Ramos (cell line): Measurements from ENCODE around the gene SLC38A8.

Source experiments
- in situ Hi-C: fragments of 300-500 bp; cut with MboI; formaldehyde crosslinking; loops from one replicate; pipeline ENCODE4 v1.14.3; 2022; ENCODE audit warnings: low sequenced_read_pairs; ENCODE audit not compliant: unreplicated experiment

SLC38A8 gene

DNA sequence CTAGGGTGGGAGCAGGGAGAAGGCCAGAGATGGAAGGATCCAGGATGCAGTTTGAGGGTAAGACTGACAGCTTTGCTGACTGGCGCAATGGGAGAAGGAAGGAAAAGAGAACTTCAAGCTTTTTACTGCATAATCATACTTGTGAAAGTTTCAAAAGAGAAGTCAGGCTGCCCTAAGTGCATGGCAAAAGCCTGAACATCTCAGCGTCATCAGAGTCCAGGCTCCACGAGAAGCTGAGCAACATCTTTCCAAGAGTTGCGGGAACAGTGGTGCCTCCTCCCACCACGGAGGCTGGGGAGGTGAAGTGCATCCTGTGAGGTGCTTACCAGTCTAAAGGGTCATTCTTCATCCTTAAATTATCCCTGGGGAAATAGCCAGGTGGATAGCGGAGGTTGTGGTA, 26.9 kb upstream of the SLC38A8 start:
- in situ Hi-C loops: loop anchor here (10.0 kb wide), 2 partner anchors 115 to 245 kb away; partner anchors contain the start of gene OSGIN1

DNA sequence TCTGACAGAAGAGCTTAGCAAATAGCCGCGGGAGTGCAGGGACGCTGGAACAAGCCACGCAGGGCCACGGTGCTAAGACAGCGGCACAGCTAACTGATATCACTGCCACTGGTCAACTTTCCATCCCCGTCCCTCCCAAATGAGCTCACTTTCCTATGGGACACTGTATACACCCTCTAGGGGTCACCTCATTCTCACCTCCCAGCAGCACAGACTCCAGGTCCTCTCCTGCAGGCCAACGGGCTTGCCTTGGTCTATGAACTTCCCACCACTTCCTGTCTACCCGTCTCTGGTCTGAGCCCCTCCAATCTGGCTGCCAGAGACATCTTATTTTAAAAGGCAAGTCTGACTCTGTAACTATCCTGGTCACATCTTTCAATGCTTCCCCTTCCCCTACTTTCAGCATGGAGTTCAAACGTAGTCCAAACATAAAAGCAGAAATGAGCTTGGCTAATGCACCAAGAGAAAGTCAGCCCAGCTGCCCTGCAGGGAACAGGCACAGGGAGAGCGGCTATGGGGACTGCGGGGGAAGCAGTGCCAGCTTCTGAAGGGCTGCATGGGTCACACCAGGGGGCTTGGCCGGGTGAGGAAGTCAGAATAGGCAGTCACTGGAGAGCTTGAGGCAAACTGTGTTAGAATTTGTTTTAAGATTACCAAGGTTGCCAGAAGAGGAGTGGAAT, 26.3 kb upstream of the SLC38A8 start:
- in situ Hi-C loops: loop anchor here (10.0 kb wide), 2 partner anchors 114 to 244 kb away; partner anchors contain the start of gene OSGIN1

- in situ Hi-C loops: loop anchor here (10.0 kb wide), 2 partner anchors 113 to 243 kb away; partner anchors contain the start of gene OSGIN1
These were observed 25.4 kb upstream of the SLC38A8 start for GRCh38 chr16:84068041-84068440.

- in situ Hi-C loops: loop anchor here (10.0 kb wide), 2 partner anchors 113 to 243 kb away; partner anchors contain the start of gene OSGIN1
These were observed 25.0 kb upstream of the SLC38A8 start for GRCh38 chr16:84067640-84068039.

DNA sequence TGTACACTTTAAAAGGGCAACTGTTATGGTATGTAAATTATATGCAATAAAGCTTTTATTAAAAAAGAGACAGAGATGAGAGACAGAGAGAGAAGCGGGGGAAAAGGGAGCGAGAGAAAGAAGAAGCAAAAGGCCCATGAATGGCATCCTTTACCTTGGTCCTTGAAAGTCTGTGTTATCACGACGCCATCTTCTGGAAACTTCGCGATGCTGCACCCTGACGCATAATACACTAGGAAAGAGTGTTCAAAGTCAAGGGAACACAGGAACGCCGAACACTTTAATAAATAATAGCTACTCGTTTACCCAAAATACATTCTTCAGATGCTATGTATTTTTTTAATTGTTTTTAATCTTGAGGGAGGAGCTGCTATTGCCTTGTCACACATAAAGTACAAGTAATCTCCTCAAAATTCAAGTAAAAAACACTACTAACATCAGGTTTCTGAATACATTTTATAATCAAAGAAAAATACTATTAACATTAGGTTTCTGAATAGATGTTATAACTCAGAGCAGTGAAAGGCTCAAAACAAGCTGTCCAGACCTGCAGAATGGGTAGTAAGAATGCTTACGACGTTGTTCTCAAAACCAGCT, 23.0 kb upstream of the SLC38A8 start:
- in situ Hi-C loops: loop anchor here (10.0 kb wide), 2 partner anchors 111 to 241 kb away; partner anchors contain the start of gene OSGIN1

GRCh38 chr16:84063980-84064379, 21.4 kb upstream of the SLC38A8 start:
- in situ Hi-C loops: loop anchor here (10.0 kb wide), 2 partner anchors 109 to 239 kb away; partner anchors contain the start of gene OSGIN1

GRCh38 chr16:84062734-84063640, 20.4 kb upstream of the SLC38A8 start:
- in situ Hi-C loops: loop anchor here (10.0 kb wide), 2 partner anchors 108 to 238 kb away; partner anchors contain the start of gene OSGIN1

DNA sequence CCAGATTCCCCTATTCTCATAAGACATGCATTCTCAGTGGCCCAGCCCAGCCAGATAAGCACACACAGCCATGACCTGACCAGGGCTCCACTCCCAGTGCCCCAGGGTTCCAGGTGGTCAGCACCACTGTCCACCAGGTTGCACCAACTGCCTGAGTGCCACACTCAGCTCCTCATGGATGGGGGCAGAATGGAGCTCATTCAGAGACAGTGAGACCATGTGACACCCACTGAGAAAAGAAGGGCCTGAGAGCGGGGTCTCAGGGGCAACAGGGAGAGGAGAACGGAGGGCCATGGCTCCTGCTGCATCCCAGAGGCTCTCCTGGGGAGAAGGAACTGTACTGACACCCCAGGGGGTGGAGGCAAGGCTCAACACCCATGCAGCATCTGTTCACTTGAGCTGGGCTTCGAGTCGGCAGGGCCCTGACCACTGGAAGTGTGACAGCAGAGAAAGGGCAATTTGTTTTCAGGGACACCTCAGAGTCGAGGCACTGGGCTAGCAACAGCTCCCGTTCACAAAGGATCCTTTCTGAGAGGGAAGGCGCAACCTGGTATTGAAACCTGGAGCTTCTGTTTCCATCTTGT, 18.7 kb upstream of the SLC38A8 start:
- in situ Hi-C loops: loop anchor here (10.0 kb wide), 2 partner anchors 107 to 237 kb away; partner anchors contain the start of gene OSGIN1

DNA sequence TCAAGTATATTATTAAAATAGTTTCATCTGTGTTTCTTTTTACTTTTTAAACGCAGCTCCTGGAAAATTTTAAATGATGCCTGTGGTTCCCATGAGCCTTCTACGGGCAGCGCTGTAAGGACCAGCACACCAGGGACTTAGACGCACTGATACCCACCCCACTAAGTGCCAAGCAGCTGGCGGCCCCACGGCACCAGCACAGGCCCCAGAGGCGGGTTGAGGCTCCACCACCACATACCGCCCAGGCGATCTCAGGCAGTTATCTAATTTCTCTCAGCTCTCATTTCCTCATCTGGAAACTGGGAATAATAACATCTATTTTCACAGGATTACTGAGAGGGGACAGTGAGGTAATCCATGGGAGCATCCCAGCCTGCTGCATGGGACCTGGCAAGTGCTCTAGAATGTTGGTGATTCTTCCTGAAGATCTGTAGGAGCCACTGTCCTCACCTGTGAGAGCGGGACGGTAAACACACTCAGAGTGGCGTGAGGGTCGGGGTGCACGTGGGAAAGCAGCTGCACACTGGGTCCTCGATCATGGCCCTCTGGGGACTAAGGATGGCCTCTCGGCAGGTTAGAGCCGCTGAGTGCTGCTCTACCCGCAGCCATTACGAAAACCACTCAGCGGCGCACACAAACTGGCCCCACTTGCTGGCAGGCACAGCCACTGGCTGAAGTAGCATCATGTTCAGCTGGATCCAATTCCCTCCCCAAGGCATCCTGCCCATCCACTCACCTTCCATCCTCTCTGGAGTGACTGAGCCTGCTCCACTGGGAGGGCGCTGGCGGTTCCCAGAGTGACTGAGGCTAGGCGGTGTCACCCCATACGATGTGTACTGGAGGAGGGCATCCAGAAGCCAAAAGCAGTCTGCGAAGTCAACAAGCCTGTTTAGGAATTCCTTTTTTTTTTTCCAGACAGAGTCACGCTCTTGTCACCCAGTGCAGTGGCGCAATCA, 17.6 kb upstream of the SLC38A8 start:
- in situ Hi-C loops: loop anchor here (10.0 kb wide), 2 partner anchors 105 to 235 kb away; partner anchors contain the start of gene OSGIN1

- in situ Hi-C loops: no loop called here
These were observed 16.5 kb upstream of the SLC38A8 start for GRCh38 chr16:84059111-84059510.

DNA sequence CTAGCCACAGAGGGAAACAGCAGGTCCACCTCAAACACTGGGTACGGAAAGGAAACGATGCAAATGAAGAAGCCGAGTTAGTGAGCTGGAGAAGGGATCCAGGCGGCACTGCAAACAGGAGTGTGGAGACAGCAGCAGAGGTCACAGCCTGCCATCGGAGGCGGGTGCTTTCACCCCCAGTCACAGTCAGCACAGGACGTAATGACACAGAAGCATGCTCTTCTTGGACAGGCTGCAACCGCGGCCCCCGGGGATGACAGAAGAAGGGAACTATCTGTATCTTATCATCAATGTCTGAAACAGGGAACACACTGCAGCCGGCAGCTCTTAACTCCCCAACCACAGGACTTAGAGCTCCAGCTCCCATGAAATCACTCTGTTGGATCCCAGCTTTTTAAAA, 16.1 kb upstream of the SLC38A8 start:
- in situ Hi-C loops: no loop called here

DNA sequence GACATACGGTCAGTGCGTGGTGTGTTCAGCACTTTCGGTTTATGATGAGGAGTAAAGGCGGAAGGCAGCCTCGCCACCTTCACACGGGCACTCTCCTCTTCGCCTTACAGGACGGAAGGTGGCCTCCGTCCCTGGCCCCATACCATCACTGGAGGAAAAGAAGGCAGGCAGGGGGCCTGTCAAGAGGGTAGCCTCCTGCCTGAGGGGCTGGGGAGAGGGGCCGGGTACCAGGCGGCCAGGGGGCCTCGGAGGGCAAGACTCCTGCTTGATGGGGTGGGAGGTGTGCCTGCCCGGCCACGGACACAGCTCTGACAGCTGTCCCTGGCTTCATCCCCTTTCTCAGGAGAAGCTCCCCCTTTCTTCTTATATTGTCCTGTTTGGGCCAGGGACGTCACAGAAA, 15.6 kb upstream of the SLC38A8 start:
- in situ Hi-C loops: no loop called here

DNA sequence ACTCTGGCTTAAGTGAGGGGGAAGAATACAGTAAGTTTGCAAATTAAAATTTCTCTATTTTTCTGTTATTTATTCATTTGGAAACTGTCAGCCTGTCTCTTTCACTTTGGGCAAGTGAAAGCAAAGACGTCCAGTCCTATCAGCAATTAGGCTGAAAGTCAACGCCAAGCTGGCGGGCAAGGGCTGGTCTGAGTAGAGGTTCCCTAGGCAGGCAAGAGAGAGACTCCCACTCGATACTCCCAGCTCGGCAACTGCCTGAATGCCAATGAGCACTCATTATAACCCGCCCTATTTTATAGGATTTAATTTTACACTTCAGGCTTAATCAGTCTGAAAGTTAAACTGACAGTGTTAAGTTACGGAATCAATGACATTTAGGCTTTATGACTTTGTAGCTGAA, 14.3 kb upstream of the SLC38A8 start:
- in situ Hi-C loops: no loop called here

DNA sequence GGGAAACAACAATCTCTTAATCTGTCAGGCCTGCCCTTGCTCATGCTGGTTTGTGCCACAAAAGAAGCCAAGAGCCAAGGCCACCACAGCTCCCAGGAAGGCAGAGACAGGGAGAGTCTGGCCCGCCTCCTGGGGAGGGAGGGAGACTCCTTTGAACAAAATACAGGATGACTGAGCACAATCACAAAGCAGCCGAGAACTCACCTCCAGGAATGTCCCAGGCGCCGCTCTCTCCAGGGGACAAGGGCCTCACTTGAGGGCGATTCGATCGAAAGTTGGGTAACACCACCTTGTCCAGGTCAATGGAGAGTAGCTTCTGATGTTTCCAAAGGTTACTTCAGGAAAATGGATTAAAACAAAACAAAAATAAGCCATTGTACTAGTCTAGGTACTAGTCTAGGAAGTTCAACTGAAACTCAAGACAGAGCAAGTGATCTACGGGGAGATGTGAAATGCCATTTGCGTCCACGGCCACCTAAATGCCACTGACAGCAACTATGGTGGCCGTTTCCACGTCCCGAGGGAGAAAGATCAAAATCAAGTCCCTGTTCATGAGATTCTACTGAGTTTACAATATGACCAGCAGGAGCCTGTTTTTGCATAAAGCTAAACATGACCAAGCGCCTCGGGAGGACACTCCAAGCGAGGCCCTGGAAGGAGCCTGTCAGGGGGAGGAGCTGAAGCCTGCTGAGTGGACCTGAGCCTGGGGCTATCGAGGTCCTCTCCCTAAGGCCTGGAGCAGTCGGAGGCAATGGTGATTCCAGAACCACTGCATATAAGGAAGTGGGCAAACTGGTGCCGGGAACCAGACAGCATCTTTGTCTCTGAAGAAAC, 13.4 kb upstream of the SLC38A8 start:
- in situ Hi-C loops: no loop called here

- in situ Hi-C loops: no loop called here
These were observed 12.8 kb upstream of the SLC38A8 start for GRCh38 chr16:84055366-84055765.

- in situ Hi-C loops: no loop called here
These were observed 12.3 kb upstream of the SLC38A8 start for GRCh38 chr16:84054916-84055315.

DNA sequence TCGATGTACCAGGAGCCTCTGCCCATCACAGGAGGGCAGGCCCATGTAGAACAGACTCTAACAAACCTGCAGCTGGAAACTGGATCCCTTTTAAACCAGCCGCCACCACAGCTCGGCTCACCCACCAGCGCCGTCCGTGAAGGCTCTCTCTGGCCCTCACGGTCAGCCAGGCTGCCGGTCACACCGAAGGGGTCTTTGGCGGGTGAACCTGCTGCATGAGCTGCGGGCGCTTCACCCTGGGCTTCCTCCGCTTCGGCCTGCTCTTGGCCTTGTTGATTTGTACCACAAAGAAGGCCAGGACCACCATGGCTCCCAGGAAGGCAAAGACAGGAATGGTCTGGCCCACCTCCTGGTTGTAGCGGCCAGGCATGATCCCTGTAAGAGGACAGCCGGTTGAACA, 11.7 kb upstream of the SLC38A8 start:
- in situ Hi-C loops: no loop called here

GRCh38 chr16:84053237-84053636, 10.6 kb upstream of the SLC38A8 start:
- in situ Hi-C loops: no loop called here
